ENCODE data around the gene MYL9.

- TF ChIP-seq CTCF (IDR thresholded peaks at IDR 0.05), result no peak
- no peak for TF ChIP-seq POLR2A (IDR thresholded peaks at IDR 0.05)
Measured at GRCh38 chr20:36528875-36529417, 12.4 kb upstream of the MYL9 start.
